T-helper 2 cell treated with Interferon-gamma antibody and Interleukin-4, amounts not matched to agents 5 μg/mL and 100 μg/mL, for 36 hours (primary cell): Measurements from ENCODE around the gene CSNK2B.

Source experiments
- DNase-seq: peaks from one replicate; pipeline ENCODE4 v3.0.0; 2021; ENCODE audit warnings: low spot score
- H3K27ac Mint-ChIP-seq: one replicate; pipeline ENCODE4 v1.8.0; 2021; ENCODE audit warnings: mild to moderate bottlenecking, mixed read lengths
- H3K27me3 Mint-ChIP-seq: one replicate; pipeline ENCODE4 v1.8.0; 2021; ENCODE audit warnings: low read depth, mixed read lengths
- H3K36me3 Mint-ChIP-seq: one replicate; pipeline ENCODE4 v1.8.0; 2021; ENCODE audit warnings: low read depth, mixed read lengths
- H3K4me1 Mint-ChIP-seq: one replicate; pipeline ENCODE4 v1.8.0; 2021; ENCODE audit warnings: low read depth, mixed read lengths
- H3K4me3 Mint-ChIP-seq: one replicate; pipeline ENCODE4 v1.8.0; 2022; ENCODE audit warnings: mild to moderate bottlenecking, moderate library complexity, mixed read lengths
- H3K9me3 Mint-ChIP-seq: one replicate; pipeline ENCODE4 v1.8.0; 2021; ENCODE audit warnings: mixed read lengths

The CSNK2B gene

DNA sequence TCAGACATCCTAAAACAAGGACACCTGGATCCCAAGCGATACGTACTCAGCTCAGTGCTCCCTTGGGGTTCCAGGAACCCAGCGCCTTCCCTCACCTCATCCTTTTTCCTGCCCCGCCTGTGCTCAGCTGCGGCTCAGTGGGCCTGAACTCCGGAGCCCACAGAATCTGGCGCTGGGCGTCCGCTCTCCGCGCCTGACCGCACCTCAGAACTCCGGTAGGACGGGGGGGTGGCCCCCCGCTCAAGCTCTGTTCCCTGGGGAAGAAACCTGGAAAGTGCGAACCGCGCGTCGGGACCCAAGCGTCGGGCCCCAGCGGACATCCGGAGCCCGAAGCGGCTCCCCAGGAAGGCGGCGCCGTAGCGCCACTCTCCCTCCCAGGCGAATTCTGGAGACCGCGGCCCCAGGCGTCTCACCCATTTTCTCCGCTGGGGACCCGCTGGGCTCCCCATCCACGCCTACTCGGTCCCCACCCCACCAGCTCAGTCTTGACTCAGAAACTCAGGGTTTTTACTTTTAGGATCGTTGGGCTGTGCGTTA is 15.3 kb downstream of the CSNK2B start:
- Mint-ChIP-seq H3K4me3 (peak overlapping the region; percentile 74), H3K4me1 (peaks cover 22% of the 10 kb centered on the region), H3K36me3 (peaks cover 9% of the 10 kb centered on the region), H3K27me3 (no peaks in the 10 kb centered on the region), H3K27ac (peak overlapping the region; percentile 34), H3K9me3 (no peaks in the 10 kb centered on the region)
- peak; percentile 36 for DNase-seq

- Mint-ChIP-seq H3K9me3 (no peaks in the 10 kb centered on the region), H3K4me1 (peaks cover 17% of the 10 kb centered on the region), H3K4me3 (no peak overlapping the region), H3K27ac (no peak overlapping the region), H3K27me3 (no peaks in the 10 kb centered on the region), H3K36me3 (peaks cover 21% of the 10 kb centered on the region)
- no peak for DNase-seq
Measured at GRCh38 chr6:31683591-31683990, 17.7 kb downstream of the CSNK2B start.

GRCh38 chr6:31686483-31686882 is 20.6 kb downstream of the CSNK2B start:
- no peak overlapping the region for H3K4me3 Mint-ChIP-seq
- peaks cover 38% of the 10 kb centered on the region for H3K36me3 Mint-ChIP-seq
- peaks cover 2% of the 10 kb centered on the region for H3K4me1 Mint-ChIP-seq
- H3K27ac Mint-ChIP-seq = no peak overlapping the region
- no peaks in the 10 kb centered on the region for H3K27me3 Mint-ChIP-seq
- H3K9me3 Mint-ChIP-seq = no peaks in the 10 kb centered on the region
- DNase-seq = no peak

DNA sequence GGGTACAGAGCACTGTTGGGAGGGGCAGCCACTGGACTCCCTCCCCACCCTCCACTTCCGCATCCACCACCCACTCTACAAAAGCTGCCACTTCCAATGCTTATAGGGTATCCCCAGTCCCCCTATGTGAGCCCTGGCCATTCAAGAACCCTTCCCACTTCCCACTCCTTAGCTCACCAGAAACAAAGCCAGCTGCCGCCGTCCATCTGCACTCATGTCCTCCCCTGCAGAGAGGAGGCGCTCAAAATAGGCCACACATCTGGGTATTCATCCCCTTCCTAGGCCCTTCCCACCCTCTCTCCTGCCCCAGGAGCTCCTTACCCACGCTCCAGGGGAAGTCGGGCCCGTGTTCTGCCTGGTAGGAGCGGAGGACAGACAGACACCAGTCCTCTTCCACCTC is 21.4 kb downstream of the CSNK2B start:
- H3K4me1 Mint-ChIP-seq = no peaks in the 10 kb centered on the region
- no peaks in the 10 kb centered on the region for H3K9me3 Mint-ChIP-seq
- peaks cover 39% of the 10 kb centered on the region for H3K36me3 Mint-ChIP-seq
- no peaks in the 10 kb centered on the region for H3K27me3 Mint-ChIP-seq
- no peak overlapping the region for H3K27ac Mint-ChIP-seq
- H3K4me3 Mint-ChIP-seq = no peak overlapping the region
- no peak for DNase-seq

GRCh38 chr6:31687860-31688693 is 22.2 kb downstream of the CSNK2B start:
- no peak for DNase-seq
- Mint-ChIP-seq H3K36me3 (peaks cover 45% of the 10 kb centered on the region), H3K4me1 (no peaks in the 10 kb centered on the region)

DNA sequence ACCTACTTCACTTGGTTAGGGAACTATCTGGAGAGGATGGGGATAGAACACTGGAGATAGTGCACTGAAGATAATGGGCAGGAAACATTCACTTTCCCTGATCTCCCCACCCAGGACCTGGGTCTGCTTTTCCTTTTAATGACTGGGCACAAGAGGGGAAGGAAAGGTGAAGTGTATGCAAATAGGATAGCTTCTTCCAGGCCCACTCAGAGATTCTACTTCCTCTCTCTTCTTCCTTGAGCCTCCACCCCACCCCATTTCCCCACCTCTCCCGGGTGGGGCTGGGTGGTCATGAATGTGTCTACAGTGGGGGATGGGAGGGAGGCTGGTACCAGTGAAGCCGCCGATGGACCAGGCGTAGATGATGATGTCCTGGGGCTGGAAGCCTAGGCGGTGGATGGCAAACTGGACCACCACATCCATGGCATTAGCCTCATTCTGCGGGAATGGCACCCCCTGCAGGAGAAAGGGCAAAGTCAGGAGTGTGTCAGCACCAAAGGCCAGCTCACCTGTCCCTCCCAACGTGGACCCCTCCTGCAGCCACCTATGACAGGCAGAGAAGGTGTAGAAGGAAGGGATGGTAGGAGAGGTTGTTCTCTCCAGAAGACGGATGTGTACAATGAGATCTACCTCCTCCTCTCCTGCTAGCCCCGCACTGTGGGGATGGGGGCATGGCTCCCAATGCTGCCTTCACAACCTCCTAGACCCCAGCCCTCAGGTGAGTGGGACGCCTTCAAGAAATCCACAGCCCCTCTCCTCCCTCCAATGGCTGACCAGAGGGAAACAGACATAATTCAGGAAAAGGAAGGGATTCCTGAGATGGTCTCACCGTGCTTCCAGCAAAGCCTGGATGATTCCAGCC is 23.6 kb downstream of the CSNK2B start:
- no peaks in the 10 kb centered on the region for H3K9me3 Mint-ChIP-seq
- no peak overlapping the region for H3K4me3 Mint-ChIP-seq
- no peaks in the 10 kb centered on the region for H3K4me1 Mint-ChIP-seq
- no peak overlapping the region for H3K27ac Mint-ChIP-seq
- H3K36me3 Mint-ChIP-seq = peaks cover 51% of the 10 kb centered on the region
- no peaks in the 10 kb centered on the region for H3K27me3 Mint-ChIP-seq
- no peak for DNase-seq

More at GRCh38 chr6:31687860-31688693, 22.2 kb downstream of the CSNK2B start:
- Mint-ChIP-seq H3K27ac (peak overlapping the region; percentile 26), H3K4me3 (no peak overlapping the region), H3K27me3 (no peaks in the 10 kb centered on the region), H3K9me3 (no peaks in the 10 kb centered on the region)

- H3K9me3 Mint-ChIP-seq = no peaks in the 10 kb centered on the region
- H3K36me3 Mint-ChIP-seq = peaks cover 54% of the 10 kb centered on the region
- H3K4me1 Mint-ChIP-seq = no peaks in the 10 kb centered on the region
- peak overlapping the region; percentile 17 for H3K27ac Mint-ChIP-seq
- DNase-seq = no peak
- H3K27me3 Mint-ChIP-seq = no peaks in the 10 kb centered on the region
- no peak overlapping the region for H3K4me3 Mint-ChIP-seq
Measured at GRCh38 chr6:31690231-31691077, 24.6 kb downstream of the CSNK2B start.

GRCh38 chr6:31691078-31691463 is 25.2 kb downstream of the CSNK2B start:
- no peaks in the 10 kb centered on the region for H3K4me1 Mint-ChIP-seq
- peaks cover 50% of the 10 kb centered on the region for H3K36me3 Mint-ChIP-seq
- no peaks in the 10 kb centered on the region for H3K9me3 Mint-ChIP-seq
- no peaks in the 10 kb centered on the region for H3K27me3 Mint-ChIP-seq
- no peak for DNase-seq
- H3K4me3 Mint-ChIP-seq = no peak overlapping the region
- H3K27ac Mint-ChIP-seq = peak overlapping the region; percentile 10

DNA sequence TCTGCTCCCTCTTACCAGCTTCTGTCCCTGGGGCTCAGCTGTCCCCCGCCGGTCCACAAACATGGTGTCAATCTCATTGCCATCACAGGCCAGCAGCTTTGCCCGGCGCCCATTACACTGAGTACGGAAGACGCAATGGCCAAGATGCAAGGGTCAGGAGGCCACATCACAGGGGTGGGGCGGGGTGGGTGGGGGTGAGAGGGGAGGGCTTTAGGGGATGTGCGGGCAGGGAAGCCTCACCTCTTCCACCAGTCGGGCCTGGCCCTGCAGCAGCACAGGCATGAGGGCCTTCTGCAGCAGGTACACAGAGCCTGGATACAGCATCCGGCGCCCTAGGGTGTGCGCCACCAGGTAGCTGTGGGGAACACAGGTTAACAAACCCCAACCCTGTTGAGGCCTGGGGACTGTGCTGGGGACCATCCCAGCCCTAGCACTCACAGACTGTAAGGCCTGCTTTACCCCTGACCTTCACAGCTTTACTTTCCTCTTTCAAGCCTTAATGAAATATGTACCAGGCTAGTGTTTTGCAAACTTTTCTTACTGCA is 25.8 kb downstream of the CSNK2B start:
- no peaks in the 10 kb centered on the region for H3K9me3 Mint-ChIP-seq
- peaks cover 49% of the 10 kb centered on the region for H3K36me3 Mint-ChIP-seq
- H3K4me3 Mint-ChIP-seq = no peak overlapping the region
- H3K27ac Mint-ChIP-seq = no peak overlapping the region
- H3K27me3 Mint-ChIP-seq = no peaks in the 10 kb centered on the region
- DNase-seq = no peak
- H3K4me1 Mint-ChIP-seq = no peaks in the 10 kb centered on the region

- Mint-ChIP-seq H3K36me3 (peaks cover 53% of the 10 kb centered on the region), H3K4me1 (peaks cover 3% of the 10 kb centered on the region), H3K4me3 (no peak overlapping the region), H3K27ac (no peak overlapping the region), H3K27me3 (no peaks in the 10 kb centered on the region), H3K9me3 (no peaks in the 10 kb centered on the region)
- DNase-seq = no peak
Measured at GRCh38 chr6:31692353-31692752, 26.5 kb downstream of the CSNK2B start.

DNA sequence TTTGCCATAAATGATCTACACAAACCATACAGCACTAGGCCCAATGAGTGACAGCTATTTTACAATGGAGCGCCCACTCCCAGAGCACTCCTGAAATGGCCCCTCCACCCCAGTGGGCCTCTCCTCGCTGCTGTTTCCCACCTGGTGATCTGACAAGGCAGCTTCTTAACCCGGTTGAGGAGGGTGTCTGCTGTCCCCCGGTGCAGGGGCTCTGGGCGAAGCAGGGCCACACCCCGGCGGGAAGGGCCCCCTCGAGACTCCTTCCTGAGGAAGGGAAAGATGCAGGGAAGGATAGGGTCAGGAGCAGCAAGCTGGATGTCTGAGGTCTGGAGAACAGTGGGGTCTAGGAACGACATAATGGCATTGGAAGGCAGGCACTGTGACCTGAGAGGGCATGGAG is 27.0 kb downstream of the CSNK2B start:
- H3K4me3 Mint-ChIP-seq = no peak overlapping the region
- no peaks in the 10 kb centered on the region for H3K27me3 Mint-ChIP-seq
- peaks cover 55% of the 10 kb centered on the region for H3K36me3 Mint-ChIP-seq
- H3K27ac Mint-ChIP-seq = no peak overlapping the region
- no peaks in the 10 kb centered on the region for H3K9me3 Mint-ChIP-seq
- peaks cover 8% of the 10 kb centered on the region for H3K4me1 Mint-ChIP-seq
- DNase-seq = no peak

- peaks cover 56% of the 10 kb centered on the region for H3K36me3 Mint-ChIP-seq
- H3K27me3 Mint-ChIP-seq = no peaks in the 10 kb centered on the region
- no peak for DNase-seq
- H3K4me1 Mint-ChIP-seq = peaks cover 11% of the 10 kb centered on the region
- H3K27ac Mint-ChIP-seq = no peak overlapping the region
- no peak overlapping the region for H3K4me3 Mint-ChIP-seq
- H3K9me3 Mint-ChIP-seq = no peaks in the 10 kb centered on the region
Measured at GRCh38 chr6:31693535-31693934, 27.7 kb downstream of the CSNK2B start.

DNA sequence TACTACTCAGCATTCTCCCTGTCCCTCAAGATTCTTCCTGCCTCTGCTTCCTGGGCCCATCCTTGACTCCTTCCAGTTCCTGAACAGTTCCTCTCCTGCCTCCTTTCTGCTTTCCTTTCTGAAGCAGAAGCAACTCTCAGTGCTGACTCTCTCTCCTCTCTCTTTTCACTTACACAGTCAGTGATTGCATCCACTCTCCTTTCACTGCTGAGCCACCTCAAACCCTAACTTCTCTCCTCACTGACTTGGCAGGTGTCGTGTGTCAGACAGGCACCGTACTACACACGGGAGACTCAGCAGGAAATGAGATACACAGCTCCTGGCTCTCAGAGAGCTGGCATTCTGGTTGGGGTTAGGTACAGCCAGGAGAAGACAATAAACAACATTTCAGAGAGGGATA is 31.7 kb downstream of the CSNK2B start:
- no peaks in the 10 kb centered on the region for H3K9me3 Mint-ChIP-seq
- H3K27ac Mint-ChIP-seq = peak overlapping the region; percentile 67
- no peak overlapping the region for H3K4me3 Mint-ChIP-seq
- DNase-seq = no peak
- no peaks in the 10 kb centered on the region for H3K27me3 Mint-ChIP-seq
- peaks cover 54% of the 10 kb centered on the region for H3K36me3 Mint-ChIP-seq
- peaks cover 24% of the 10 kb centered on the region for H3K4me1 Mint-ChIP-seq
